ENCODE data around the gene SUGCT.
"Not testable (repeated sequence)": the region's sequence is repeated elsewhere in the genome, so short reads cannot be mapped to it uniquely, and the experiment has no call there.

Gene SUGCT

DNA sequence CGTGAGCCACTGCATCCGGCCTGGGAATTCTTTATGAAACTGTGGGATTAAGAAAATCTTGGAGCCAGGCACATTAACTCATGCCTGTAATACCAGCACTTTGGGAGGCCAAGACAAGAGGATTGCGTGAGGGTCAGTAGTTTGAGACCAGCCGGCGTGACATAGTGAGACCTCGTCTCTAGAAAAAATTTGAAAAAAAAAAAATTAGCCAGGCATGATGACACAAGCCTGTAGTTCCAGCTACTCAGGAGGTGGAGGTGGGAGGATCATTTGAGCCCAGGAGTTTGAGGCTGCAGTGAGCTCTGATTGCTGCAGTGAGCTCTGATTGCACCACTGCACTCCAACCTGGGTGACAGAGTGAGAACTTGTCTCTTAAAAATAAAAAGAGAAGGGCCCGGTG is 69.8 kb downstream of the SUGCT start:
- no peak for DNase-seq

DNA sequence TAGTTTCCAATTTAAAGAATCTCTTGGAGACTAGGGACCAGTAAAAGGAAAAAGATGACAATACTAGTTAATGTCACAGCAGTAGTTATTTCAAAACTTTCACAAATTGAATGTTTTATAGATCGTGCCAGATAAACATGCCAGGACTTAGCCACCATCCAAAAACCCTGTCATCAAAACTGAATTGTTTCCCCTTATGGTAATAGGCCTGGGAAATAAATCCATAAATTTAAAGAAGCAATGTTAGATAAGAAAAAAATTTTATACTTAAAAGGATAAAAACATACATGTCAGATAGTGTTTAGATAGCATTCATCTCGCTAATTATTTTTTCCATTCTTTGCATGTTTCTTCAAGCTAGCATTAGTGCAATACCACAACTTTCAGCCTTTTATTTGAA is 71.2 kb downstream of the SUGCT start:
- DNase-seq, result no peak

DNA sequence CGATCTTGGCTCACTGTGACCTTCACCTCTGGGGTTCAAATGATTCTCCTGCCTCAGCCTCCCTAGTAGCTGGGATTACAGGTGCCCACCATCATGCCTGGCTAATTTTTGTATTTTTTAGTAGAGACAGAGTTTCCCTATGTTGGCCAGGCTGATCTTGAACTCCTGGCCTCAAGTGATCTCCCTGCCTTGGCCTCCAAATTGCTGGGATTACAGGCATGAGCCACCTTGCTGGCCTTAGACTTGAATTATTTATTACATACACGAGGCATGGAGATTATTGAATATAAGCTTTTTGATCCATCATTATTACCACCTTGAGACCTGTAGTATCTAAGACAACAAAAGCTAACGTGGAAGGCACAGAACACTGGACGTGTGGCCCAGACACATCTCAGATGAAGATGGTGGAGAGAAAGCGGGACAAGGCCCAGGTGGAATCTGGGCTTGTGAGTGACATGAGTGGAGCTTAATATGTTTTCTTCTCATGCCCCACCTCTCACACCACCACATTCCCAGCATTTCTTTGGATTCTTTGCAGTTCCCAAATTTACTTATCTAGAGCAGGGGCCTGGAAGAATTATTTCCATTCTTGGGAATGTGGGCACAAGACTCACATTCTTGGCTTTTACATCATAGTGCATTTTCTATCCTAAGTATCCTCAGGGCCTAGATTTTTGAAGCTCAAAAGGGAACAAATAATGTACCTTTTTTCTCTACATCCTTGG is 76.6 kb downstream of the SUGCT start:
- no peak for DNase-seq

DNA sequence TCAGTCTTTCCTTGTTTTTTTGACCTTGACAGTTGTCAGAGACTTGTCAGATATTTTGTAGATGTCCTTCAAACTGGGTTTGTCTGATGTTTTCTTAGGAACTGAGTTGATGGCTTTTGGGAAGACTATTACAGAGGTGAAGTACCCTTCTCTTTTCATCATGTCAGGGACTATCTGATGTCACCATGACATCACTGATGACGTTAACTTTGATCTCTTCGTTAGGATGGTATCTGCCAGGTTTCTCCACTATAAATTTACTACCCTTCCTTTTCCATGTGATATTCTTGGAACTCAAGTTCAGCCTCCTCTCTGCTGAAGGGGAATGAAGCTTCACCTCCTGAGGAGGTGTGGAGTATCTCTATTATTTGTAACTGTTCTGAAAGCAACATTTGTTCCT is 78.5 kb downstream of the SUGCT start:
- no peak for DNase-seq

DNA sequence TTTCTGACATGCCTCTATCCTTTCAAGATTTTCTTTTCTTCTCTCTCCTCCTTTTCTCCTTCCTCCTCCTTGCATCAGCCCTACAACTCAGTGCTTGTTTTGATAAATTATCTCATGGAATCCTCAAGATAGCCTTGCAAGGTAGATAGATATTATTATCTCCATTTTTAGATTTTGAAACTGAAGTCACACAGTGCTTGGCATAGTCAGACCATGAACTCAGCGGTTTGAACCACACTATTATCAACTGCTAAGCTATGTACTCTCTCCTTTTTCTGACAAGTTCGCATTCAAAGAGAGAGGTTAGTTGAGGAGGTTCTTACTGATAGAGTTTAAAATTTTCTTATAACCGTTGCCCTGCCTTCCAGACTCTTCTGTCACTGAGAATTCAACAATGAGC is 79.1 kb downstream of the SUGCT start:
- no peak for DNase-seq

DNA sequence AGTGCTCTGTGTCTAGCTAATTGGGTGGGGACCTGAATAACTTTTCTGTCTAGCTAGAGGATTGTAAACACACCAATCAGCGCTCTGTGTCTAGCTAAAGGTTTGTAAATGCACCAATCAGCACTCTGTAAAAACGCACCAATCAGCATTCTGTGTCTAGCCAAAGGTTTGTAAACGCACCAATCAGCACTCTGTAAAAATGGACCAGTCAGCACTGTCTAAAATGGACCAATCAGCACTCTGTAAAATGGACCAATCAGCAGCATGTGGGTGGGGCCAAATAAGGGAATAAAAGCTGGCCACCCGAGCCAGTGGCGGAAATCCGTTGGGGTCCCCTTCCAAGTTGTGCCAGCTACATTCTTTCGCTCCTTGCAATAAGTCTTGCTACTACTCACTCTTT is 83.8 kb downstream of the SUGCT start:
- not testable (repeated sequence) for DNase-seq

DNA sequence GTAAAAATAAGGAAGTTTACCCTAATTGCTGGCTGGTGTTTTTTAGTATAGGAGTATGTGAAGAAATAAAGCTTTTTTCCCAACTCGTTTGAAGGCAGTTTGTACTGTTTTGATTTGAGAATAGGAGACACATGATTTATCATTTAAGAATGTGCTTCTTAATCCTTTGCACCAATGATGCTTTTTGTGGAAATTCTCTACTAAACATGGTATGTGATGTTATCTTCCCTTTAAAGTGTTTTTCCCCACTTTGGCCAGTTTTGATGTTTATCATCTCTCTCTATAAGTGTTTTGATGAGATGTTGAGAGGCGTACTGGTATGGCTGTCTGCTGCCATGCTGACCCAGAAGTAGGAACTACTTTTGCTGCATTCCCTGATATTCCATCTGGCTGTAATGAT is 85.1 kb downstream of the SUGCT start:
- no peak for DNase-seq

DNA sequence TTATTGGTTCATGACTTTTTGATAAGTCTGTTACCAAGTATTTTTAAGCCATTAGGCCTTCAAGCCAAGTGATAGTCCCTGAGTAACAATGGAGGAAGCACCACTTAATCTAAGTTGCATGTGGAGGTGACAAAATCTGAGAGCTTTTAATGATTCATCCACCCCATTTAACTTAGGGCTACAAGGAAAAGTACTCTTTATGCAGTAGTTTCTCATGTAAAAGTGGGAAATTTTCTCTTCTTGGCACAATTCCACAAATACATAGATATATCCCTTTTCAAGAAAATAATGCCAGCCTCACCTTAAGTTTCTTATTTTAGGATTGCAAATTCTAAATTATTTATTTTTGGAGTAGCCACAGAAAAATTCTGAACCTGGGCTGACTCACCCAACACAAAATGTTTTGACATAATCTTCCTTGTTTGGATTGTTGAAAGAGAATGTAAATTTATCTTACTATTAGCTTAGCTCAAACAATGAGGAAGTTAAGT is 85.7 kb downstream of the SUGCT start:
- no peak for DNase-seq

DNA sequence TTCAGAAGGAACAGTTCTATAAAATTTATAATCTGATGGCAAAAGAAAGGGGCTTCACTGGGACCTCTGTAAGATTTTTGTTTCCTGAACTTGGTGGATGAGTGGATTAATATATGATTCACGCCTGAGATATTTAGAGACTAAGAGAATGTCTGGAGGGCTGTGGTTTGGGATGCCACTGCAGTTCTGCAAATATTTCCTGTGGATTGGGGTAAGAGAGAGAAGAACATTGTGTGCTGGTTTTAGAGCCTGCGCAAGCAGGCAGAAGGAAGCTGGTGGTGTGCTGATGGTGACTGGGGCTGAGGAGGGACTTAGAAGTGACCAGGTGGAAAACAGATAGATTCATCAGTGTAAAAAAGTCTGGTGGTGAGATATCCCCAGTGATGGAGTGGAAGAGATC is 87.0 kb downstream of the SUGCT start:
- no peak for DNase-seq

DNA sequence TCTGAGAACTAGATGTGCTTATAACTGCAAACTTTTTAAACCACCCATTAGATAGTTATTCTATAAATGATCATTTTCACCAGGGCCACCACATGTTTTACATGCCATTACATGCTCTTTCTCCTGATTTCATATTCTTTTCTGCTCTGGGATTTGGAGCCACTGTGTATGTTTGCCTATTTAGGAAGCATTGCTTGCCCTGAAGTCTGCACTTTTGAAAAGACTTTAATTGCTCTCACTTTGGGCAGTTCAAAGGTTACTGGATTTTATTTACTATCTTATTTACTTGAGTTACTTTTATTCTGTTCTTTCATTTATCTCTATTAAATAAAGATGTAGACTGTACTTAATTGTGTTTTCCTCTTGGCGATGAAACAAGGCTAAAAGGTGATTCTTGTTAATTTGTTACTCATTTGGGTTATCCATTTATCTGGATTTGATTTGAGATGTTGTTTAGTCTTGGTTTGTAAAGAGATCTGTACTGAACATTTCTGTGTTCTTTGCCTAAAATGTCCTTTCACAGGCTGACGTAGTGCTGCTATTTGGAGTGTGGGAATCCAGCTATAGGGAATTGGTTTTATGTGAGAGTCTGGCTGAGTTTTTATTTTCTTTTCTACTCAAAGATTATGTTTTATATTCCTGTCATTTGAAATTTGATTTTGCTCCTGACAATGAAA is 88.8 kb downstream of the SUGCT start:
- DNase-seq, result no peak

DNA sequence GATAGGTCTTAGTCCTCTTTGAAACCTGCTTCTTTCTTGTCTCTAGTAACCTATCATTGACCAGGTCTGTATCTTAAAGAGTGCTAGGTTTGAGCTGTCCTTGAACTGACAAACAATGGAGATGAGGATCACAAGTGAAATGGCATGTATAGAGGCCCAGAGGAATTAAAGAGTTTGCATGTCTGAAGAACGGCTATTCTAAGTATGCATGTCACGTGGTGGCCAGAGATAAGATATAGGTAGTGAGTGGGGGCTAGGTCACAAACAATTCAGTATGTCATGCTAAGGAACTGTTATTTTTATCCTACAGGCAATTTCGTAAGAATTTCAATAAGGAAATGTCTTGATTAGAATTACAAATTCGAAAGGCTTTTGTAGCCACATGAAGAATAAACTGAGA is 95.3 kb downstream of the SUGCT start:
- no peak for DNase-seq

DNA sequence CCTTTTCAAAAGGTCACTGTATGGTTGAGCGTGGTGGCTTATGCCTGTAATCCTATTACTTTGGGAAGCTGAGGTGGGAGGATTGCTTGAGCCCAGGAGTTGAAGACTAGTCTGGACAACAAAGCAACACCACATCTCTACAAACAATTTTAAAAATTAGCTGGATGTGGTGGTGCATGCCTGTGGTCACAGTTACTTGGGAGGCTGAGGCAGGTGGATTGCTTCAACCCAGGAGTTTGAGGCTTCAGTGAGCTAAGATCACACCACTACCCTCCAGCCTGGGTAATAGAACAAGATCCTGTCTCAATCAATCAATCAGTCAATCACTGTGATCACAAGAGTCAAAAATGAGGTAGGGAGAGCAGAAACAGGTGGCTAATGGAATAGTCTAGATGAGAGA is 97.0 kb downstream of the SUGCT start:
- no peak for DNase-seq

DNA sequence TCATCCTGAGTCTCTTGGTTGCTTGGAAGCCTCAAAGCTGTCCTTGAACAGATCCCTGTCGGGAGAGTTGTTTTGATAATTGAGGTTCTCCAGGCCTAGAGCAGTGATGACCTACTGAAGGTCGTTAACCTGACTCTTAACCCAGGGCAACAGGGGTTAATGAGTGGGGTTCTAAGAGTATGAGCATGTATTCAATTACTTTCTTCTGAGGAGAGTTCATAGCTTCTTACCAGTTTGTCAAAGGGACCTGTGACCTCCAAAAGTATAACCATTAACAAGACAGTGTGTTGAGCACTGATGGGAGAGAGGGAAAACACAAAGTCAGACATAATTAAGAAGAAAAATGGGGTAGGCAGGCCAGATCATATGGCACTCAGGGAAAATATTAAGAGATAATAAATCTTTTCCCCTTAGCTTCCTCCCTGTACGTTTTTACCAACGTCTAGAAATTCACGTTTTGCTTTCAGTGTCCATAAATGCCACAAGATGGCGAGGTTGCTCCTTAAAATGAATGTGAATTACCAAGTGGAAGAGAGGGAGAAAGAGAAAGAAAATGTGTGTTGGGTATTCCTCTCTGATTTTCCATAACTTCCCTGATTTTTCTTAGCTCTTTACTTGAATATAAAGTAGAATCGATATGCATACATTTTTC is 97.6 kb downstream of the SUGCT start:
- DNase-seq, result no peak

DNA sequence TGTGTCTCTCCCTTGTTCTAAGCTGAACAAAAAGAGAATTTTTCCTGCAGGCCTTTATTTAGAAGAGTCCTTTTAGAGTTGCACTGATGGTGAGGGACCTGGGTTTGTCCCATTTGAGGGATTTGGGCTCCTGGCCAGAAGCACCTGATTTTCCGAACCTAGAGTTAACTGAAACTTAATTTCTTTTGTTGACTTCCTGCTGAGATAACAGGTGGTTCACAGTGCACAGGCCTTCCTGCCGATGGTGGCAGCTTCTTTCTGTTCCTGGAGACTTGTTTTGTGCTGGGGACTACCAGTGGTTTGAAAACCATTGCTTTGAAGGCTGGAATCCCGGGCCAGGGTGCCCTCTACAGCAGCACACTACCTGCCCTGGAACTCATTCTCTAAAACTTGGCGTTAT is 99.2 kb downstream of the SUGCT start:
- no peak for DNase-seq

DNA sequence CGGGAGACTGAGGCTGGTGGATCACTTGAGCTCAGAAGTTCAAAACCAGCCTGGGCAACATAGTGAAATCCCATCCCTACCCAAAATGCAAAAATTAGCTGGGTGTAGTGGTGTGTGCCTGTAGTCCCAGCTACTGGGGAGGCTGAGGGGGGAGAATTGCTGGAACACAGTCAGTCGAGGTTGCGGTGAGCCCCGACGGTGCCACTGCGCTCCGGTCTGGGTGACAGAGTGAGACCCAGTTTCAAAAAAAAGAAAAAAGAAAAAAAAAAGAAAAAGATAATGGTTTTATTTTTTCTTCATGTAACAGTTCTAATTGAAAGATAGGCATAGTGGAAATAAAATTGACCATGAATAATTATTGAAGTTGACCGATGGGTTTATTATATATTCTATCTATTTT is 99.9 kb downstream of the SUGCT start:
- no peak for DNase-seq

DNA sequence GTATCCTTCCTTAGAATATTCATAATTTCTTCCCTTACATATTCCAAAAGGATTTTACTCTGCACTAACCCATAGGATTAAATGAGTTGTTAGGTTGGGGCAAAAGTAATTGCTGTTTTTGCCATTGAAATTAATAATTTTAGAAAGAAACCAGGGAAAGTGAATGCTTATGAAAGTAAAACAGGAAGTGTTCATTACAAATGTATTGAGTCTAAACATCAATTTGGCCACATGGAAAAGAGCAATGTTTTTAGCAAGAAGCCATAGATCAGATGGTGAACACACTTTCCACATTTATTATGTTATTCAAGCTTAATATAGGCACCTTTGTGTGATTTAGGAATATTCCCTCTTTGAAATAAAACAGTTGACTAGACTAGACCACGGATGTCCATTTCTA is 102.9 kb downstream of the SUGCT start:
- no peak for DNase-seq

DNA sequence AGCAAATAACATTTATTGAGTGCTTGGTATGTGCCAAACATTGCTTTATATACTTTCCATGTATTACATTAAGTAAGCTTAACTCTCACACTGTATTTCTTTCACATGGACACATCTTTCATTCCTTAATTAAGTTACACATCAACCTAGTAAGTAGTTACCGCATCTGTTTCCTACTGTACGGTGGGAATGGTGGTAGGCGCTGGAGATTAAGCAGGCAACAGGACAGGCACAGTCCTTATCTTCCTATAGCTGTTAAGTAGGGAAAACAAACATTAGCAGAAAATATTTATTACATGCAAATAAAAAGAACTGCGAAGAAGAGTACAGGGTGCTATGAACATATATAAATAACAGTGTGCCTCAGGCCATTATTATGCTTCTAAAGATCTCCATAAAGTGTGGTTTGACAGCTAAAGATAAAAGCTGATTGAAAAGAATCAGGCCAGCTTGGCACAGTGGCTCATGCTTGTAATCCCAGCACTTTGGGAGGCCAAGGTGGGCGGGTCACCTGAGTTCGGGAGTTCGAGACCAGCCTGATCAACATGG is 105.0 kb downstream of the SUGCT start:
- no peak for DNase-seq

DNA sequence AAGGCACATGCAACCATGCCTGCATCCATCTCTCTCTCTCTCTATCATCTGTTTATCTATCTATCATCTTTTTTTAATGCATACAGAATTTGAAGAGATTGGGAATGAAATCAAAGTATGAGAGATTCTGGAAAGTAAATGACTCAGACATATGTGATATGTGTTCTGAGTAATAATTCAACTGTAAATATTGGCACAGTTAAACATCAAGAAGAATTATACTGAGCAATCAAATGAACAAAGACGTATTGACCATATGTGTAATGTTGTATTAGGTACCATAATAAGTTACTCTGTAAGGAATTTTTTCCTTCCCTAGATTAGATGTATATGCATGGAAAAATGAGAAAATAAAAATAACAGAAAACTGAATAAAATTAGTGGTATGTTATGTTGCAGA is 108.3 kb downstream of the SUGCT start:
- DNase-seq, result no peak

DNA sequence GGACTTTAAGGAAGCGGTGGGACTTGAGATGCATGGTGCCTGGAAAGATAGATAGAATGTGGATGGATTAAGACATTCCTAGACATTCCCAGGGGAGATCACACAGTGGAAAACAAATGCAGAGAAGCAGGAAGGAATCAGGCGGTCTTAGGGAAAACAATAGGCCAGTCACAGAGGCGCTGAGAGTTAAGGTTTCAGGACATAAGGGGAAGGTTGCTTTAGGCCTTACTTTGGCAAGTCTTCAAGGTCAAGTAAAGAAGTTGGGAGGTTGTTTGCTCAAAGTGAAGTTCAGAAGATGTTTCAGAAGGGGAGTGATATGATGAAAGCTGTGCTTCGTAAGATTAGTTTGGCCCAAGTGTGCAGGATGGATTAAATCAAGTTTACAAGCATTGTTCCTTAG is 109.4 kb downstream of the SUGCT start:
- no peak for DNase-seq

DNA sequence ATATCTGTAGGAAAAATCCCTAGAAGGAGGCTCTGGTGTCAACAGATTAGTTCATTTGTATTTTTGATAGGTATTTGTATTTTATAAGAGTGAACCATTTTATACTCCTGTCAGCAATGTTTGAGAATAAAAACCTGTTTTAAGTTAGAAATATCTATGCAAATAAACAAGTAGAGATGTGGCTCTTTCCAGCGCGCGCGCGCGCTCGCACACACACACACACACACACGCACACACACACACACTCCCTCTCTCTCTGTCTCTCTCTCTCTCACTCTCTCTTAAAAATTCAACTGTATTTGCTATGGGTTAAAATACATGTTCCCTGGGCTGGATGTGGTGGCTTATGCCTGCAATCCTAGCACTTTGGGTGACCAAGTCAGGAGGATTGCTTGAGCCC is 113.9 kb downstream of the SUGCT start:
- DNase-seq, result no peak

DNA sequence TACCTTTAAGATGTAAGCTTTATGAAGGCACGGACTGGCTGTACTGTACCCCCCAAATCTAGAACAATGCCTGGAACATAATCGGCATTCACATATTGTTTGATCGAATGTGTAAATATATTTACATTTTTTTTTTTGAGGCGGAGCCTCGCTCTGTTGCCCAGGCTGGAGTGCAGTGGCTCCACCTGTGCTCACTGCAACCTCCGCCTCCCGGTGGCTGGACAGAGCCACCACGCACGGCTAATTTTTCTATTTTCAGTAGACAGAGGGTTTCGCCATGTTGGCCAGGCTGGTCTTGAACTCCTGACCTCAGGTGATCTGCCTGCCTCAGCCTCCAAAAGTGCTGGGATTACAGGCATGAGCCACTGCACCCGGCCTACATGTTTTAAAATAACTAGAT is 118.6 kb downstream of the SUGCT start:
- DNase-seq, result not testable (repeated sequence)

DNA sequence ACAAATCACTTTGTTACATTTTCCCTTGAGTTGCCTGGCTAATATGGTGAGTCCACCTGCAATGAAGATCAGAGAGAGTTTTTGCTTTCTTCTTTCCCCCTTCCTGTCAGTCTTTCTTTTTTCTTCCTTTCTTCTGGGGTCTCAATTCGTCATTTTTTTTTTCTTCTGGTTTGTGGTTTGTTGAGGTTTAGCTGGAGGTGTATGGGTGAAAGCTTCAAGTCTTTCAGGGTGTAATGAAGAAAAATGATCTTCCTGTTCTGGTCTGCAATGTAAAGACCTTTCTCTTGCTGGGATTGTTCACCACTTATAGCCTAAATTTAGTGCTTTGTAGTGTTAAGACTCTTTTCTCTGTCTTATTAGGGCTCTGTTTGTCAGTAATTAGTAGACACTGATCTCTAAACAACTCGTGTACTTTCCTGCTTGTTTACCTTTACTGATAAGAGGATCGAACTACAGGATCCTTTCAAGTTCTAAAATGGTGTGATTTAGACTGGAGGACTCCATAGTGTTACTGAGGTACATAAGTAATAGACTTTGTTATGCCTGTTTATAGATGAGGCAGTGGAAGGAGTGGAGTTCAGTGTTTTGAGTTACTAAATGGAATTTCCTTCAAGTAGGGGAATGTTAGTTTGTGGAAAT is 129.1 kb downstream of the SUGCT start:
- DNase-seq, result no peak

DNA sequence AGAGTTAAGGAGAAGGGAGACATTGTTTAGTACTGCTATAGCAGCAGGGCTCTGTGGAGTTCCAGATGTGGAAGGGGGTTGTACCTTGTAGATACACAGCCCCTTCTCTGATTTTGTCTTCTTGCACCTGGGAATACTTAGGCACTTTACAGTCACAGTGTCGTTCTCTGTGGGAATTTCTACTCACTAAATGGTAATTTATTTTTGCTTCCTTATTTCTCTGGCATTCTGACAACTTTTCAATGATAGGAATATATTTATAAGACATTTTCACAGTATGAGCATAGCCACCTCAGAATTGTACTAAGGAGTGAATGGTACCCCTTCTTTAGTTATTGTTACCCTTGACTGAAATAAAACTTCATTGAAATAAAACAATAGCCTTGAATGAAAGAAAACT is 132.8 kb downstream of the SUGCT start:
- no peak for DNase-seq
